Hair follicle dermal papilla cell (primary cell): ENCODE results near the gene QTRT2. TPM values are rescaled to one million over a fixed set of nuclear protein-coding genes. Genes with fewer than 3 reads are reported as not detected.

Source experiments
- total RNA-seq: library from RNA; depleted of rRNA; stranded (reverse); fragments of >200 nt; gene quantifications from 2 replicates; pipeline ENCODE4 v1.2.3, GENCODE V29; 2012

QTRT2 gene
- total RNA-seq = 12.0 and 14.9 TPM in 2 replicates

GRCh38 chr3:114056130-114057010 is at the start of gene QTRT2, which contains the start of gene CCDC191:
TSS of gene QTRT2 (plus strand) at chr3:114056737. CDS start at chr3:114065258, 8,521 bp downstream.
TSS of gene CCDC191 (minus strand) at chr3:114056526. CDS start at chr3:114056466, 60 bp downstream.

Other genes with a start within 250 kb of the QTRT2 start
- gene GRAMD1C, start 217.9 kb upstream of the QTRT2 start, total RNA-seq = 1.7 and 2.4 TPM in 2 replicates
- 0.97 and 2.3 TPM in 2 replicates for gene ZDHHC23, start 108.7 kb upstream of the QTRT2 start, total RNA-seq
- gene CCDC191, start 211 bp upstream of the QTRT2 start, total RNA-seq = 3.6 TPM in 2 replicates
- not detected in 2 replicates for gene DRD3, start 122.3 kb downstream of the QTRT2 start, total RNA-seq
- gene ZNF80, start 180.8 kb downstream of the QTRT2 start, total RNA-seq = not detected in 2 replicates
- gene TIGIT, start 237.3 kb downstream of the QTRT2 start, total RNA-seq = not detected in 2 replicates